ENCODE data around the gene PTGER2. TPM values are rescaled to one million over a fixed set of nuclear protein-coding genes. Genes with fewer than 3 reads are reported as not detected.

Gene PTGER2
- total RNA-seq, 1 donor from 2014 or later, result 0.21 TPM

GRCh38 chr14:52342849-52343596, 28.9 kb downstream of the PTGER2 start:
- no peak for DNase-seq

GRCh38 chr14:52346778-52347177, 32.7 kb downstream of the PTGER2 start:
- no peak for DNase-seq

GRCh38 chr14:52348279-52348678, 34.2 kb downstream of the PTGER2 start:
- no peak for DNase-seq

- no peak for DNase-seq
These were observed 34.7 kb downstream of the PTGER2 start for GRCh38 chr14:52348776-52349175.

GRCh38 chr14:52349731-52350130, 35.6 kb downstream of the PTGER2 start:
- no peak for DNase-seq

GRCh38 chr14:52350445-52350844, 36.3 kb downstream of the PTGER2 start:
- no peak for DNase-seq

- DNase-seq, result peak; percentile 70
These were observed 37.3 kb downstream of the PTGER2 start for GRCh38 chr14:52351233-52352060.

GRCh38 chr14:52352061-52352491, 38.0 kb downstream of the PTGER2 start:
- no peak for DNase-seq

- no peak for DNase-seq
These were observed 38.5 kb downstream of the PTGER2 start for GRCh38 chr14:52352569-52352968.

GRCh38 chr14:52354242-52354641, 40.1 kb downstream of the PTGER2 start:
- no peak for DNase-seq

GRCh38 chr14:52355016-52355431, 40.9 kb downstream of the PTGER2 start:
- DNase-seq, result peak; percentile 35

- no peak for DNase-seq
These were observed 41.4 kb downstream of the PTGER2 start for GRCh38 chr14:52355526-52355925.

- peak; percentile 63 for DNase-seq
These were observed 41.9 kb downstream of the PTGER2 start for GRCh38 chr14:52356025-52356424.

- DNase-seq, result peak; percentile 26
These were observed 46.7 kb downstream of the PTGER2 start for GRCh38 chr14:52360831-52361230.

- DNase-seq, result peak; percentile 24
These were observed 49.1 kb downstream of the PTGER2 start for GRCh38 chr14:52363041-52363704.

- DNase-seq, result no peak
These were observed 49.8 kb downstream of the PTGER2 start for GRCh38 chr14:52363961-52364360.

GRCh38 chr14:52365071-52365470, 51.0 kb downstream of the PTGER2 start:
- peak; percentile 91 for DNase-seq

GRCh38 chr14:52366796-52367315, 52.7 kb downstream of the PTGER2 start:
- DNase-seq, result peak; percentile 14

GRCh38 chr14:52369305-52369801, 55.2 kb downstream of the PTGER2 start:
- peak; percentile 32 for DNase-seq

- no peak for DNase-seq
These were observed 56.4 kb downstream of the PTGER2 start for GRCh38 chr14:52370406-52370935.

GRCh38 chr14:52377940-52378339, 63.8 kb downstream of the PTGER2 start:
- no peak for DNase-seq
